DMS53 treated with DMSO at 0.1 percent for 48 hours (cell line): Measurements from ENCODE around the gene CDH7.

Experiments used
- DNase-seq: peaks from one replicate; lab custom pipeline; 2025; ENCODE audit not compliant: unreplicated experiment; lab: John Stamatoyannopoulos, UW

CDH7 gene

GRCh38 chr18:65907281-65907680 lies 156.5 kb downstream of the CDH7 start:
- no peak for DNase-seq

DNA sequence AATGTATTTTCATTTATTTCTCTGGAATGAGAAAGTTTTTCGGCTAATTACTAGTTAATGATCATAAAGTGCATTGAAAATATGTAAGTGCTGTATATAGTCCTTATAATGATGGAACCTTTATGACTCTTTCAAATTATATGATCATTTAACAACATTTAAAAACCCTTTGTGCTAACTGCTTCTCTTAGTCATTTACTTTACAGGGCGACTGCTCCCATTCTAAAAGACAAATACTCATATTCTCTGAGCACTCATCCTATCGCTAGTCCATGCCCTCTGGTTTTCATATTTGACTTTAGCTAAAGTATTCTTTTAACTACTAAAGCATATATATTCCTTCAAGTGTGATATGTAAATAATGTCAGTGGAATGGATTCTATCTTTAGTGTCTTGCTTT lies 168.2 kb downstream of the CDH7 start:
- no peak for DNase-seq

DNA sequence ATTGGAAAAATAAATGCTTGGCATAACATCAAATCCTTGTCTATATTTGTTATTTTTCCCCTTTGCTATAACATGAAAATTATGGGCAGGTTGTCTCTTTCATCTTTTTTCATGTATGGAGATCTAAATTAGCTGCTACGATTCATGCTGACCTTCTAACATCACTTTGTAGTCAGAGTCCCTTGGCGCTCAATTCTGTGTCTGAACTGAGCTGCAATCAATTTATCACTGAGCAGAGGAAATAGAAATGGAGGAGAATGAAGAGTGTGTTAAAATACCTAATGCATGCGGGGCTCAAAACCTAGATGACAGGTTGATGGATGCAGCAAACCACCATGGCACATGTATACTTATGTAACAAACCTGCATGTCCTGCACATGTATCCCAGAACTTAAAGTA lies 168.9 kb downstream of the CDH7 start:
- DNase-seq = no peak

GRCh38 chr18:65922103-65922502 lies 171.3 kb downstream of the CDH7 start:
- no peak for DNase-seq

DNA sequence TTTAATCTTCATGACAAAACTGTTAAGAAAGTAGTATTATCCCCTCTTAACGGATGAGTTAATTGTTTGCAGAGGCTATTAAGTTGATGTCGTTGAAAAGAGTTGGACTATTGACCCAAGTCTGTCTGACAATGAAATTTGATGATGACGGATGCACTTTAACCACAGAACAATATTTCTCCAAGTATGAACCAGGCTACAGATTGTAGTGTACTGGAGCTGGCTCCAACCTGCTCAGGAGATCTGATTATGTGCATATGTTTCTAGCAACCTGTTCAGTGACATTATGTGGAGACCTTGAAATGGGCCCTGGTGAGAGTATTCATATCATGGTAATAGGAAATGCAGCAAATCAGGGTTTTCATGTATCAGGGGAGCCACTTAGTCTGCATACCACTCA lies 174.1 kb downstream of the CDH7 start:
- DNase-seq = no peak

GRCh38 chr18:65934874-65935273 lies 184.1 kb downstream of the CDH7 start:
- peak; percentile 60 for DNase-seq

DNA sequence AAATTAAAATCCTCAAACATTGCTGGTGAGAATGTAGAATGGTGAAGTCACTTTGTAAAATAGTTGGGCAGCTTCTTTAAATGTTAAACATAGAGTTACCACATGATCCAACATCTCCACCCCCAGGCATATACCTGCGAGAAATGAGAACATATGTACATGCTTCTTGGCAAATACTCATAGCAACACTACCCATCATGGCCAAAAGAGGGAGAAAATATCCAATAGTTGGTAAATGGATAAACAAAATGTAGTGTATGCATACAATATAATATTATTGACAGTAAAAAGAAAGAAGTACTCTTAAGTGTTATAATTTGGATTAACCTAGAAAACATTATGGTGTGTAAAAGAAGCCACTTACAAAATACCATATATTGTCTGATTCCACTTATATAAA lies 185.9 kb downstream of the CDH7 start:
- no peak for DNase-seq

DNA sequence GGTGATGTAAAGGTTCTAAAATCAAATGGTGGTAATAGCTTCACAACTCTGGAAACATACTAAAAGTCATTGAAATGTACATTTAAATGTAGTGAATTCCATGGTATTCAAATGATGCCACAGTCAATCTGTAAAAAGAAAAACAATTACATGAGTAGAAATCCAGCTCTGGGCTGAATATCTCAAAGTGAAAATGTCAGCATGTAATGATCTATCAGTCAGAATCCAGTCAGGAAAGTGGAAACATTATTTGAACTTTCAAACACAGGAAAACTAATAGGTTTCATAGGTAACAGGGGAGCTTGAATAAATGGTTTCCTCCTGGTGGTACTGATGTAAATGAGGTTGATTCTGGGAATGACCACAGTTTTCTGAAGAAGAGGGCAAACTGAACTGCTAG lies 186.4 kb downstream of the CDH7 start:
- DNase-seq = no peak

GRCh38 chr18:65938592-65939372 lies 188.0 kb downstream of the CDH7 start:
- DNase-seq = peak; percentile 84
